GM18870 (cell line): ENCODE data around the gene KIN.
"Not testable (repeated sequence)": the region's sequence is repeated elsewhere in the genome, so short reads cannot be mapped to it uniquely, and the experiment has no call there.

Experiments
- ATAC-seq: cut with Tn5 transposase; IDR thresholded peaks from one replicate; pipeline ENCODE4 v1.9.1; 2021; ENCODE audit warnings: moderate library complexity; ENCODE audit not compliant: unreplicated experiment

The KIN gene

DNA sequence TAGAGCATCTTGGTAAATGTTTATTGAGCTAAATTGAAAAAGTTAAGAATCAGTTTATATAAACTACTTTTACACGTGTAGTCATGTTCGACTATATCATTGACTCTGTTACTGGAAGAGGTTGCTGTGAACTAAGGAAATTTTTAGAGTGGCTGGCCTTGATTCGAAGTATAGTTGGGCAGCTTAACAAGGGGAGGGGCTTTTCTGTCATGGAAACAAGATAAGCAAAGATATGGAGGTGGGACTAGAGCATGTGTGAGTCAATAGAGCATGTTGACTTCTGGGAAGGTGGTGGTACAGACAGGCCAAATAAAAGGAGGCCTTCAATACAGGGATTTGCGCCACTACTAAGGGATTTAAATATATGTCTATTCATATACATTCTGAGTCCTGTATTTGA is 7.8 kb upstream of the KIN start:
- ATAC-seq, result no peak

DNA sequence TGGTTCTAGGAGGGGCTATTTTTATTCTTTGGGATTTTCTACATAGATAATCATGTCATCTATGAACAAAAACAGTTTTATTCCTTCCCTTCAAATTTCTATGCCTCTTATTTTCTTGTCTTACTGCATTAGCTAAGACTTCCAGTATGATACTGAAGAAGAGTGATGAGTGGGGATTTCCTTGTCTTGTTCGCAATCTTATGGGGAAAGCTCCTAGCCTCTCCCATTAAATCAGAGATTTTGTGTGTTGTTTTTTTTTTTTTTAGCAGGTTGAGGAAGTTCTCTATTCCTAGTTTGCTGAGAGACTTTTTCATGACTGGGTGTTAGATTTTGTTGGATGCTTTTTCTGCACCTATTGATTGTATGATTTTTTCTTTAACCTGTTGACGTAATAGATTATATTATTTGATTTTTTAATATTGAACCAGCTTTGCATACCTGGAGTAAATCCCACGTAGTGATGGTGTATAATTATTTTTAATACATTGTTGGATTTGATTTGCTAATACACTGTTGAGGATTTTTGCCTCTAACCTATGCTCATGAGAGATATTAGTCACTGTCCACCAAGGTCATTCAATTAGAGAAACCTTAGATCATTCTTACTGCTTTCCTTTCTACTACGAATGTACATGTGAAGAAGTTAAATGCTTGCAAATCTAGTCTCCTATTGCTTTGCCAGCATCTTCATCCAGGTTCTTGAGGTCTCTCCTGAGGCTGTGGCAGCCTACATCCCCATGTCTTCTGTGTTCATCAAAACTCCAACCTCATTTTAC is 6.6 kb upstream of the KIN start:
- no peak for ATAC-seq

DNA sequence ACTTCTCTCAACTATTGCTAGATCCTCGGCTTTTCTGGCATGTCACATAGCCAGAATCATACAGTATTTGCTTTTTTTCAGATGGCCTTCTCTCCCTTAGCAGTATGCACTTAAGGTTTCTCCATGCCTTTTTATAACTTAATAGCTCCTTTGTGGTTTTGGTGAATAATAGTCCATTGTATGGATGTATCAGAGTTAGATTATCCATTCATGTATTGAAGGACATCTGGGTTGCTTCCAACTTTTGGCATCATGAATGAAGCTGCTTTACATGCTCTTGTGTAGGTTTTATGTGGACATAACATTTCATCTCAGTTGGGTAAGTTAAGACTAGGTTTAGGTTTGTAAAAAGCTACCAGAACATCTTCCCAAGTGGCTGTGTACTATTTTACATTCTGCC is 4.7 kb upstream of the KIN start:
- ATAC-seq, result no peak

DNA sequence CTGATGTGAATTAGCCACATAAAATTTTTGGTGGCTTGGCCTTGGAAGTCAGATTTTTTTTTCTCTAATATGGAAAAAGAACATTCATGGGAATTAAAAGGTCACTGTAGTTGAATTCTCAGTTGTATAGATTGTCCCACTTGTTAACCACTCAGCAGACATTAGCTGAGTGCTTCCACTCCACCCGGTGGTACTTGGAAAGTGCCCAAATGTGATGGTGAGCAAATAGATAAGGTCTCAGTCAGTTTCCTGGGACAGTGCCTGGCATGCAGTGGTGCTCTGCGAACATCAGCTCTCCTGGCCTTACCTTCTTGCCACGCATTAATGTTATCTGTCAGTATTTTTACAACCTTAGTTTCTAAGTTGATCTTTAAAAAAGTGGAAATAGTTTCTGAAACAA is 1.6 kb upstream of the KIN start:
- no peak for ATAC-seq

DNA sequence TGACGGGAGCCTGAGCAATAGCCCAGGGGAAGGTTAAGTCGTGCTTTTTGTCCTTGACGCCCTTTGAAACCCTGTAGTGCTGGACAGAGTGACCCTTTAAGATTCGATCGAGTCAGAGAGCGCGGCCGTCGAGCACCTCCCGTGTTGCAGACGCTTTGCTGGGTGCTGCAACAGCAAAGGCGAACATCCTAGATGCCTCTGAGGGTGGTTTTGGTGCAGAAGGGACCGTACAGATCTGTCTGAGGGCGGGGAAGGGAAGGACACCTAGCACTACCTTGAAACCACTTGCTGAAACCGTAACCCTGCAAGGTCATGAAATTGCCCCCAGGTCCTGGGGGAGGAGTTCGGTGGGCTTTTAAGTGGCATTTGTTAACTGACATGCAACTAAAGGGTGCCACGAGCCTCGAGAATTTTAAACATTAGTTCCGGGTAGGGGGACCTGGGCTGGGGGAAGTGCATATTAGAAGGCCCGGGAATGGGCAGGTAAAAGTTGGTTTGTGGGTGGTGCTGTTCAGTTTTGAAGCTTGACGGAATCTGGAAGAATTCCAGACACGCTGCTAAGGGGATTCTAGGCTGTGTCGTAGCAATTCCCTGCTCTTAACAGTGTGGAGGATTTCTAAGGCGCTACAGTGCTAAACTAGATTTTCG is 970 bp upstream of the KIN start:
- ATAC-seq, result peak; percentile 12

- no peak for ATAC-seq
Observed at GRCh38 chr10:7787150-7787856, 490 bp downstream of the KIN start.

DNA sequence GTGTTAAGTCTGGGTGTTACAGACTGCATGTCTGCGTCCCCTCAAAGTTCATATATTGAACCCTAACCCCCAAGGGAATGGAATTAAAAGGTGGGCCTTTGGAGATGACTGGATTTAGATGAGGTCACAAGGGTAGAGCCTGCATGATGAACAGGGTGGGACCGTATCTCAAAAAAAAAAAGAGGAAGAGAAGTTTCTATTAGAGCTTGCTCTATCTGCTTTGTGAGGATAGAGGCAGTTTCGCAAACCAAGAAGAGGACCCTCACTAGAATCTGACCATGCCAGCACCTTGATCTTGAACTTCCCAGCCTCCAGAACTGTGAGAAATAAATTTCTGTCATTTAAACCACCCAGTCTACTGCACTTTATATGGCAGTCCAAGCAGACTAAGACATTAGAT is 1.4 kb downstream of the KIN start:
- no peak for ATAC-seq

DNA sequence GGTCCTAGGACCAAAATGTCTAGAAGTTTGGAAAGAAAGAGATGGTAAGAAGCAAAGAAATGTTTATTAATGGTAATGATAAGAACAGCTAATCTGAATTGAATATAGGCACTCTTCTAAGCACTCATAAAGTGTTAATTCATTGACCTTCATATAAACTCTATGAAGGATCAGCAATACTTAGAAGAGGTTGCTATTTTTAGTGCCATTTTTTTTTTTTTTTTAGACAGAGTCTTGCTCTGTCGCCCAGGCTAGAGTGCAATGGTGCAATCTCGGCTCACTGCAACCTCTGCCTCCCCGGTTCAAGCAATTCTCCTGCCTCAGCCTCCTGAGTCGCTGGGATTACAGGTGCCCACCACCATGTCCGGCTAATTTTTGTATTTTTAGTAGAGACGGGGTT is 5.6 kb downstream of the KIN start:
- ATAC-seq, result not testable (repeated sequence)

- ATAC-seq, result no peak
Observed at GRCh38 chr10:7776777-7777176, 11.0 kb downstream of the KIN start.

DNA sequence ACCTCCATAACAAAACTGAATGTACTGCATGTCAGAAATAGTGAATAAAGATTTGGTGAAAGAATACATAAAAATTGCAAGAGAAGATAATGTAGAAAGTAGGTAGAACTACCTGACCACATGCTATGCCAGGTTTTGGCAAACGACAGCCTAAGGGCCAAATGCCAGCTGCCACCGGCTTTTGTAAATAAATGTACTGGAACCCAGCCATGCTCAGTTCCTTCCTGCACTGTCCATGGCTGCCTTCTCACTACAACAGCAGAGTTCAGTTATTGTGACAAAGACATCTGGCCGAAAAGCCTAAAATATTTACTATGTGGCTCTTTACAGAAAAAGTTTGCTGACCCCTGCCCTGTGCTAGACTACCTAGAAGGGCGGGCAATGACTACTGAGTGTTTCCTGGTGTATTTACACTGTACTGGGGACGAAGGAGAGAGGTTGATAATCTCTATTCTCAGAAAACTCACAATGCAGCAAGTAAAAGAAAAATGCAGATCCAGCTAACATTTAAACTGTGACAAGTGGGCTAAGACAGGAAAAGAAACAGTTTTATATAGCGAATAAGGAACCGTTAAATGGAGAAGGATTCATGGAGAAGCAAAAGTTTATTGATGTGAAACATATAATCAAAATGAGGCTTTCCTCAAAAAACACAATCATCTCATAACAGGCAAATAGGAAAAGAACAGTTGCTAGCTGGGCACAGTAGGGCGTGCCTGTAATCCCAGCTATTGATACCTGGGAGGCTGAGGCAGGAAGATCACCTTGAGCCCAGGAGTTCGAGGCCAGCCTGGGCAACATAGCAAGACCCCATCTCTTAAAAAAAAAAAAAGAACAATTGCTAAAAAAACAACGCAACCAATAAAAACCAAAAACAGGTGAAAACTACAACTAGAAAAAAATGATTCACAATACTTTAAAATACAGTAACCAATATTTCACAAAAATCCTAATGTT is 13.7 kb downstream of the KIN start:
- no peak for ATAC-seq

- ATAC-seq, result no peak
Observed at GRCh38 chr10:7768417-7768816, 19.4 kb downstream of the KIN start.

DNA sequence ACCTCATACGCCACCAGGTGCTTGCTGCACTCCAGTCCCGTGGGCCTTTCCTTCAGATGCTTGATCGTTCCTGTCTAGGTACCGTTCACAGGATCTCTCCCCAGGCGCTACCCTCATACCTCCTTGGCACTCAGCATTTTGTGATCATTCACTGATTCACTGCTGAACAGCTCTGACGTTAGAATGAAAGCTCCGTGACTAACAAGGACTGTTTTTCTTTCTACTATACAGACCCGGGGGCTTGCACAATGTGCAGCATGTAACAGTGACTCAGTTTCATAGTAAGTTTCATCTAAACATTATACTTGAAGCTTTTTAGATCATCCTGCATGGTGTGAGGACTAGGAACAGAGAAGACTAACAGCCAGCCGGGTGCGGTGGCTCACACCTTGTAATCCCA is 20.6 kb downstream of the KIN start:
- no peak for ATAC-seq

GRCh38 chr10:7766241-7766640 is 21.6 kb downstream of the KIN start:
- ATAC-seq, result no peak

GRCh38 chr10:7763929-7764328 is 23.9 kb downstream of the KIN start:
- no peak for ATAC-seq

- no peak for ATAC-seq
Observed at GRCh38 chr10:7756360-7756992, 31.3 kb downstream of the KIN start.

GRCh38 chr10:7755103-7755502 is 32.7 kb downstream of the KIN start:
- no peak for ATAC-seq

DNA sequence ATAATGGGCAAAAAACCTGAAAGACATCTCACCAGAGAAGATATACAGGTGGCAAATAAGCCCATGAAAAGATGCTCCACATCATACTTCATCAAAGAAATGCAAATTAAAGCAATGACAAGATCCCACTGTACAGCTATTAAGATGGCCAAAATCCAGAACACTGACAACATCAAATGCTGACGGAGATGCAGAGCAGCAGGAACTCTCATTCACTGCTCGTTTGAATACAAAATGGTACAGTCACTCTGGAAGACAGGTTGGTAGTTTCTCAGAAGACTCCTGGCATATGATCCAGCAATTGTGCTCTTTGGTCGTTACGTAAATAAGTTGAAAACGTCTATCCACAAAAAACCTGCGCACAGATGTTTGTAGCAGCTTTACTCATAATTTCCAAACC is 35.5 kb downstream of the KIN start:
- no peak for ATAC-seq

DNA sequence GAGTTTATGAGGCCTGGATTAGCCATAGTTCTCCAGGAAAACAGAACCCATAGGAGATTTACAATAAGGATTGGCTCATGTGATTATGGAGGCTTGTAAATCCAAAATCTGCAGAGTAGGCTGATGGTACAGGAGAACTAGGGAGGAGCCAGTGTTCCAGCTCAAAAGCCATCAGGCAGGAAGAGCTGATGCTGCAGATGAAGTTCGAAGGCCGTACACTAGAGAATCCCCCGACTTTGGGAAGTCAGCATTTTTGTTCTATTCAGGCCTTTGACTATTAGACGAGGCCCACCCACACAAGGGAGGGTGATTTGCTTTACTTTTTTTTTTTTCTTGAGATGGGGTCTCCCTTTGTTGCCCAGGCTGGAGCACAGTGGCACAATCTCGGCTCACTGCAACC is 37.6 kb downstream of the KIN start:
- no peak for ATAC-seq

- not testable (repeated sequence) for ATAC-seq
Observed at GRCh38 chr10:7748637-7749036, 39.2 kb downstream of the KIN start.

DNA sequence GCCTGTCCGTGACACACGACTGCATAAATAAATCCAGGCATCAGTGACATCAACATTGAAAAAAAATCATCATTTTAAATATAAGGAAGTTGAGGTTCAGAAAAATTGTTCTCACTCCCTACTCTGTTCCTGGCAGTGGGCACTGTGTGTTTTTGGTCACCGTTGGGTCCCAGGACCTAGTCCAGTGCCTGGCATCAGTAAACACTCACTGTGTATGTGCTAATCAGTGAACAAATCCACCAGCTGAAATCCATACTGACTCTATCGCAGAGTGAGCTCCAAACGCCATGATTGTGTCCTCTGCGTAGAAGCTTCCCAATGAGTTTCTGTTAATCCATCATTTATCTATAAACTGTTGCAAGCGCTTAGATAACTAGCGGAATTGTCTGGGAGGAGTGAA is 43.5 kb downstream of the KIN start:
- no peak for ATAC-seq
